GM13976 (cell line): ENCODE data around the gene SLC30A1.

Experiments used
- DNase-seq: peaks from one replicate; pipeline ENCODE4 v3.0.0; 2012; ENCODE audit warnings: low spot score
- CTCF ChIP-seq: IDR thresholded peaks from 2 replicates; pipeline ENCODE4 v1.5.1; 2012; ENCODE audit warnings: borderline replicate concordance, mild to moderate bottlenecking; ENCODE audit not compliant: insufficient read depth; ENCODE audit errors: extremely low read depth, missing control alignments, control extremely low read depth
- in situ Hi-C: fragments of 300-500 bp; cut with MboI; formaldehyde crosslinking; loops from one replicate; pipeline ENCODE4 v1.12.0; 2022; ENCODE audit warnings: low sequenced_read_pairs, mixed read lengths, inconsistent platforms; ENCODE audit not compliant: unreplicated experiment

SLC30A1 gene

GRCh38 chr1:211620097-211620496 lies 41.1 kb upstream of the SLC30A1 start:
- in situ Hi-C loops: no loop called here
- no peak for DNase-seq
- no peak for TF ChIP-seq CTCF

- no peak for TF ChIP-seq CTCF
- in situ Hi-C loops: no loop called here
- DNase-seq: no peak
Measured at GRCh38 chr1:211619033-211619996, 40.4 kb upstream of the SLC30A1 start.

GRCh38 chr1:211616965-211617297 lies 38.0 kb upstream of the SLC30A1 start:
- in situ Hi-C loops: no loop called here
- DNase-seq: no peak
- no peak for TF ChIP-seq CTCF

GRCh38 chr1:211616231-211616964 lies 37.4 kb upstream of the SLC30A1 start:
- no peak for TF ChIP-seq CTCF
- in situ Hi-C loops: no loop called here
- no peak for DNase-seq

- no peak for TF ChIP-seq CTCF
- in situ Hi-C loops: no loop called here
- DNase-seq: no peak
Measured at GRCh38 chr1:211614615-211615014, 35.7 kb upstream of the SLC30A1 start.

- no peak for TF ChIP-seq CTCF
- in situ Hi-C loops: no loop called here
- no peak for DNase-seq
Measured at GRCh38 chr1:211613951-211614350, 35.0 kb upstream of the SLC30A1 start.
